ENCODE measurements around the gene SYNC. TPM values are rescaled to one million over a fixed set of nuclear protein-coding genes. Genes with fewer than 3 reads are reported as not detected.
A peak's percentile ranks its signal among the peaks of the same experiment; 100 is the strongest.

The SYNC gene
- total and polyA plus RNA-seq, 9 of the 15 experiments (the other 6 are each of a cell fraction or from before 2014, with no cell fraction given) = 0.49 to 1.1 (median 0.87) TPM

DNA sequence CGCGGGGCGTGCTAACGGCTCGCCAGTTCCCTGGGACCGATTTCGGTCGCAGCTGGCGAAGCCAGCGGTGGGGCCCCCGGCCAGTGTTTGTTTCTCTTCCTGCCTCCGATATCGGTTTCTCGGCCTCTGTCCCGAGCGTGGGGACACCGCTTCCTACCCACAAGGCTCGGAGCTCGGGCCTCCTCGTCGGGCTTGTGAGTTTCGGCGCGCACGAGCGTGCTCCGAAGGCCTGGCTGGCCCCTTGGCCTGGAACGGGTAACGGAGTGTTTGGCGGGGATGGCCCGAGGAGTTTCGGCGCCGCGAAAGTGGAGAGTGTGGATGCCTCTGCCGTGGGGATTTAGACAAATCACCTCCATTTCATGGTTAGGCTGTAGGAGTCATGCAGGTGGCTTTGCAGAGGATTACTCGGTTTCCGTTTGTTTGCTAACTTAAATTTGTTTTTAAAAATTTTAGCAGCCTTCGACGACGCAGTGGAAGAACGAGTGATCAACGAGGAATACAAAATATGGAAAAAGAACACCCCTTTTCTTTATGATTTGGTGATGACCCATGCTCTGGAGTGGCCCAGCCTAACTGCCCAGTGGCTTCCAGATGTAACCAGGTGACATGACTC lies 51.0 kb downstream of the SYNC start (continued):
- TF ChIP-seq CLOCK (CRISPR knock-in tag; IDR thresholded peaks at IDR 0.05; ENCODE audit: borderline replicate concordance) (0 out of 2 replicates have a peak, but pooled peaks have one; percentile 25), ZNF347 (CRISPR knock-in tag; IDR thresholded peaks at IDR 0.05; ENCODE audit: low read depth) (no peak), POU5F1 (IDR thresholded peaks at IDR 0.05; ENCODE audit: borderline replicate concordance, low read depth, low read length, partially characterized antibody) (peak; percentile 1), ILK (tag; IDR thresholded peaks at IDR 0.05; ENCODE audit: borderline replicate concordance, low read depth) (no peak), PTBP1 (IDR thresholded peaks at IDR 0.05; ENCODE audit: low read depth, low read length) (no peak), FUS (optimal IDR thresholded peaks at IDR 0.05; ENCODE audit: low read depth, low read length) (no peak), MEF2D (tag; conservative IDR thresholded peaks at IDR 0.05; ENCODE audit: low read depth) (no peak), ZBTB43 (CRISPR knock-in tag; IDR thresholded peaks at IDR 0.05) (no peak), TAF9B (IDR thresholded peaks at IDR 0.05; ENCODE audit: partially characterized antibody) (no peak), ZNF384 (IDR thresholded peaks at IDR 0.05; ENCODE audit: low read depth, low read length) (no peak), ZNF77 (CRISPR knock-in tag; IDR thresholded peaks at IDR 0.05) (no peak), TEAD1 (CRISPR knock-in tag; IDR thresholded peaks at IDR 0.05) (peak in 1 of 2 experiments; percentile 63; a peak in 2 of 4 replicates), ZNF785 (CRISPR knock-in tag; IDR thresholded peaks at IDR 0.05) (no peak), ZNF140 (CRISPR knock-in tag; IDR thresholded peaks at IDR 0.05) (0 out of 2 replicates have a peak, but pooled peaks have one; percentile 16), MCM3 (IDR thresholded peaks at IDR 0.05) (no peak), ARID3B (CRISPR knock-in tag; IDR thresholded peaks at IDR 0.05; ENCODE audit: borderline replicate concordance) (0 out of 2 replicates have a peak, but pooled peaks have one; percentile 44), CHD1 (IDR thresholded peaks at IDR 0.05; ENCODE audit: low read length) (peak; percentile 95)
- TF ChIP-seq, protein P1, sequence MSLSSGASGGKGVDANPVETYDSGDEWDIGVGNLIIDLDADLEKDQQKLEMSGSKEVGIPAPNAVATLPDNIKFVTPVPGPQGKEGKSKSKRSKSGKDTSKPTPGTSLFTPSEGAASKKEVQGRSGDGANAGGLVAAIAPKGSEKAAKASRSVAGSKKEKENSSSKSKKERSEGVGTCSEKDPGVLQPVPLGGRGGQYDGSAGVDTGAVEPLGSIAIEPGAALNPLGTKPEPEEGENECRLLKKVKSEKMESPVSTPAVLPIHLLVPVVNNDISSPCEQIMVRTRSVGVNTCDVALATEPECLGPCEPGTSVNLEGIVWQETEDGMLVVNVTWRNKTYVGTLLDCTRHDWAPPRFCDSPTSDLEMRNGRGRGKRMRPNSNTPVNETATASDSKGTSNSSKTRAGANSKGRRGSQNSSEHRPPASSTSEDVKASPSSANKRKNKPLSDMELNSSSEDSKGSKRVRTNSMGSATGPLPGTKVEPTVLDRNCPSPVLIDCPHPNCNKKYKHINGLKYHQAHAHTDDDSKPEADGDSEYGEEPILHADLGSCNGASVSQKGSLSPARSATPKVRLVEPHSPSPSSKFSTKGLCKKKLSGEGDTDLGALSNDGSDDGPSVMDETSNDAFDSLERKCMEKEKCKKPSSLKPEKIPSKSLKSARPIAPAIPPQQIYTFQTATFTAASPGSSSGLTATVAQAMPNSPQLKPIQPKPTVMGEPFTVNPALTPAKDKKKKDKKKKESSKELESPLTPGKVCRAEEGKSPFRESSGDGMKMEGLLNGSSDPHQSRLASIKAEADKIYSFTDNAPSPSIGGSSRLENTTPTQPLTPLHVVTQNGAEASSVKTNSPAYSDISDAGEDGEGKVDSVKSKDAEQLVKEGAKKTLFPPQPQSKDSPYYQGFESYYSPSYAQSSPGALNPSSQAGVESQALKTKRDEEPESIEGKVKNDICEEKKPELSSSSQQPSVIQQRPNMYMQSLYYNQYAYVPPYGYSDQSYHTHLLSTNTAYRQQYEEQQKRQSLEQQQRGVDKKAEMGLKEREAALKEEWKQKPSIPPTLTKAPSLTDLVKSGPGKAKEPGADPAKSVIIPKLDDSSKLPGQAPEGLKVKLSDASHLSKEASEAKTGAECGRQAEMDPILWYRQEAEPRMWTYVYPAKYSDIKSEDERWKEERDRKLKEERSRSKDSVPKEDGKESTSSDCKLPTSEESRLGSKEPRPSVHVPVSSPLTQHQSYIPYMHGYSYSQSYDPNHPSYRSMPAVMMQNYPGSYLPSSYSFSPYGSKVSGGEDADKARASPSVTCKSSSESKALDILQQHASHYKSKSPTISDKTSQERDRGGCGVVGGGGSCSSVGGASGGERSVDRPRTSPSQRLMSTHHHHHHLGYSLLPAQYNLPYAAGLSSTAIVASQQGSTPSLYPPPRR (CRISPR knock-in tag; IDR thresholded peaks at IDR 0.05; ENCODE audit: borderline replicate concordance) = no peak

Data from K562 (cell line).